8988T (cell line): ENCODE measurements around the gene ADGRL3.
"Not testable (repeated sequence)": the region's sequence is repeated elsewhere in the genome, so short reads cannot be mapped to it uniquely, and the experiment has no call there.

Experiments
- DNase-seq: peaks from one replicate; pipeline ENCODE4 v3.0.0; 2011

ADGRL3 gene

GRCh38 chr4:61293707-61294400 is 93.7 kb downstream of the ADGRL3 start:
- DNase-seq = no peak

- no peak for DNase-seq
Measured at GRCh38 chr4:61294936-61295335, 94.8 kb downstream of the ADGRL3 start.

- no peak for DNase-seq
Measured at GRCh38 chr4:61296144-61296543, 96.0 kb downstream of the ADGRL3 start.

GRCh38 chr4:61298178-61298740 is 98.1 kb downstream of the ADGRL3 start:
- DNase-seq = no peak

- no peak for DNase-seq
Measured at GRCh38 chr4:61299316-61299715, 99.2 kb downstream of the ADGRL3 start.

GRCh38 chr4:61300266-61300844 is 100.2 kb downstream of the ADGRL3 start:
- no peak for DNase-seq

- DNase-seq = no peak
Measured at GRCh38 chr4:61301271-61301670, 101.1 kb downstream of the ADGRL3 start.

GRCh38 chr4:61308033-61308432 is 107.9 kb downstream of the ADGRL3 start:
- DNase-seq = no peak

- no peak for DNase-seq
Measured at GRCh38 chr4:61309616-61310015, 109.5 kb downstream of the ADGRL3 start.

- DNase-seq = no peak
Measured at GRCh38 chr4:61312526-61312925, 112.4 kb downstream of the ADGRL3 start.

GRCh38 chr4:61318431-61318830 is 118.3 kb downstream of the ADGRL3 start:
- no peak for DNase-seq

- DNase-seq = no peak
Measured at GRCh38 chr4:61319156-61319555, 119.0 kb downstream of the ADGRL3 start.

- DNase-seq = no peak
Measured at GRCh38 chr4:61320154-61320553, 120.0 kb downstream of the ADGRL3 start.

GRCh38 chr4:61320631-61321030 is 120.5 kb downstream of the ADGRL3 start:
- no peak for DNase-seq

- no peak for DNase-seq
Measured at GRCh38 chr4:61332693-61333092, 132.6 kb downstream of the ADGRL3 start.

GRCh38 chr4:61333490-61333889 is 133.4 kb downstream of the ADGRL3 start:
- DNase-seq = no peak

- DNase-seq = no peak
Measured at GRCh38 chr4:61335241-61335763, 135.2 kb downstream of the ADGRL3 start.

GRCh38 chr4:61336488-61336887 is 136.4 kb downstream of the ADGRL3 start:
- no peak for DNase-seq

- DNase-seq = no peak
Measured at GRCh38 chr4:61336916-61337315, 136.8 kb downstream of the ADGRL3 start.

GRCh38 chr4:61342061-61342460 is 141.9 kb downstream of the ADGRL3 start:
- no peak for DNase-seq

GRCh38 chr4:61350932-61351331 is 150.8 kb downstream of the ADGRL3 start:
- no peak for DNase-seq

GRCh38 chr4:61356696-61357095 is 156.6 kb downstream of the ADGRL3 start:
- DNase-seq = no peak

GRCh38 chr4:61359301-61359700 is 159.2 kb downstream of the ADGRL3 start:
- DNase-seq = no peak

GRCh38 chr4:61372817-61373216 is 172.7 kb downstream of the ADGRL3 start:
- not testable (repeated sequence) for DNase-seq
